ENCODE results near the gene GRID1.

The GRID1 gene

GRCh38 chr10:85995791-85996190, 370.8 kb downstream of the GRID1 start:
- peaks cover 4% of the 10 kb centered on the region for H3K9me3 Mint-ChIP-seq
- no peaks in the 10 kb centered on the region for H3K36me3 Mint-ChIP-seq
- ATAC-seq (ENCODE audit: low read depth), result no peak
- peaks cover 4% of the 10 kb centered on the region for H3K27me3 Mint-ChIP-seq
- no peaks in the 10 kb centered on the region for H3K4me1 Mint-ChIP-seq
- no peak overlapping the region for H3K27ac Mint-ChIP-seq
- no peak overlapping the region for H3K4me3 Mint-ChIP-seq
- DNase-seq (ENCODE audit: low spot score in 2 of 2), result no peak

- Mint-ChIP-seq H3K9me3 (peaks cover 4% of the 10 kb centered on the region), H3K27me3 (peaks cover 4% of the 10 kb centered on the region), H3K36me3 (no peaks in the 10 kb centered on the region), H3K27ac (no peak overlapping the region), H3K4me1 (no peaks in the 10 kb centered on the region), H3K4me3 (no peak overlapping the region)
- no peak for DNase-seq (ENCODE audit: low spot score in 2 of 2)
- no peak for ATAC-seq (ENCODE audit: low read depth)
Observed at GRCh38 chr10:85993840-85994507, 372.6 kb downstream of the GRID1 start.

GRCh38 chr10:85993140-85993539, 373.5 kb downstream of the GRID1 start:
- Mint-ChIP-seq H3K27ac (no peak overlapping the region), H3K9me3 (peaks cover 4% of the 10 kb centered on the region)
- ATAC-seq (ENCODE audit: low read depth), result no peak

GRCh38 chr10:85992324-85992723, 374.3 kb downstream of the GRID1 start:
- Mint-ChIP-seq H3K27me3 (peaks cover 12% of the 10 kb centered on the region), H3K4me1 (no peaks in the 10 kb centered on the region), H3K4me3 (no peak overlapping the region), H3K9me3 (no peaks in the 10 kb centered on the region), H3K36me3 (no peaks in the 10 kb centered on the region), H3K27ac (no peak overlapping the region)
- no peak for DNase-seq (ENCODE audit: low spot score in 2 of 2)
- ATAC-seq (ENCODE audit: low read depth), result no peak

More at GRCh38 chr10:85993140-85993539, 373.5 kb downstream of the GRID1 start:
- DNase-seq (ENCODE audit: low spot score in 2 of 2), result no peak
- H3K4me1 Mint-ChIP-seq, result no peaks in the 10 kb centered on the region
- H3K4me3 Mint-ChIP-seq, result no peak overlapping the region
- peaks cover 5% of the 10 kb centered on the region for H3K27me3 Mint-ChIP-seq
- no peaks in the 10 kb centered on the region for H3K36me3 Mint-ChIP-seq

GRCh38 chr10:85986777-85987176, 379.8 kb downstream of the GRID1 start:
- H3K27me3 Mint-ChIP-seq, result peaks cover 14% of the 10 kb centered on the region
- H3K9me3 Mint-ChIP-seq, result no peaks in the 10 kb centered on the region
- no peak for DNase-seq (ENCODE audit: low spot score in 2 of 2)
- H3K27ac Mint-ChIP-seq, result no peak overlapping the region
- no peak for ATAC-seq (ENCODE audit: low read depth)
- no peaks in the 10 kb centered on the region for H3K4me1 Mint-ChIP-seq
- H3K4me3 Mint-ChIP-seq, result no peak overlapping the region
- H3K36me3 Mint-ChIP-seq, result no peaks in the 10 kb centered on the region

- Mint-ChIP-seq H3K27ac (no peak overlapping the region), H3K4me1 (no peaks in the 10 kb centered on the region), H3K4me3 (no peak overlapping the region), H3K27me3 (peaks cover 9% of the 10 kb centered on the region), H3K36me3 (no peaks in the 10 kb centered on the region), H3K9me3 (no peaks in the 10 kb centered on the region)
- DNase-seq (ENCODE audit: low spot score in 2 of 2), result no peak
- no peak for ATAC-seq (ENCODE audit: low read depth)
Observed at GRCh38 chr10:85983051-85983450, 383.5 kb downstream of the GRID1 start.

- Mint-ChIP-seq H3K9me3 (no peaks in the 10 kb centered on the region), H3K27me3 (peaks cover 3% of the 10 kb centered on the region), H3K27ac (no peak overlapping the region), H3K4me3 (no peak overlapping the region), H3K4me1 (no peaks in the 10 kb centered on the region), H3K36me3 (no peaks in the 10 kb centered on the region)
- ATAC-seq (ENCODE audit: low read depth), result no peak
- DNase-seq (ENCODE audit: low spot score in 2 of 2), result no peak
Observed at GRCh38 chr10:85979598-85979997, 387.0 kb downstream of the GRID1 start.

GRCh38 chr10:85978566-85979358, 387.8 kb downstream of the GRID1 start:
- Mint-ChIP-seq H3K27me3 (no peaks in the 10 kb centered on the region), H3K36me3 (no peaks in the 10 kb centered on the region), H3K9me3 (no peaks in the 10 kb centered on the region), H3K4me1 (no peaks in the 10 kb centered on the region), H3K27ac (no peak overlapping the region), H3K4me3 (no peak overlapping the region)
- DNase-seq (ENCODE audit: low spot score in 2 of 2) (no peak), ATAC-seq (ENCODE audit: low read depth) (no peak)

GRCh38 chr10:85977642-85978041, 389.0 kb downstream of the GRID1 start:
- DNase-seq (ENCODE audit: low spot score in 2 of 2) (no peak), ATAC-seq (ENCODE audit: low read depth) (no peak)
- H3K27ac Mint-ChIP-seq, result no peak overlapping the region
- H3K4me1 Mint-ChIP-seq, result no peaks in the 10 kb centered on the region
- H3K4me3 Mint-ChIP-seq, result no peak overlapping the region
- H3K27me3 Mint-ChIP-seq, result no peaks in the 10 kb centered on the region
- no peaks in the 10 kb centered on the region for H3K36me3 Mint-ChIP-seq
- H3K9me3 Mint-ChIP-seq, result no peaks in the 10 kb centered on the region

GRCh38 chr10:85976267-85976793, 390.3 kb downstream of the GRID1 start:
- no peak overlapping the region for H3K4me3 Mint-ChIP-seq
- no peak for ATAC-seq (ENCODE audit: low read depth)
- H3K27me3 Mint-ChIP-seq, result no peaks in the 10 kb centered on the region
- no peak for DNase-seq (ENCODE audit: low spot score in 2 of 2)
- H3K27ac Mint-ChIP-seq, result no peak overlapping the region
- H3K4me1 Mint-ChIP-seq, result no peaks in the 10 kb centered on the region
- no peaks in the 10 kb centered on the region for H3K36me3 Mint-ChIP-seq
- peaks cover 3% of the 10 kb centered on the region for H3K9me3 Mint-ChIP-seq

- ATAC-seq (ENCODE audit: low read depth) (no peak), DNase-seq (ENCODE audit: low spot score in 2 of 2) (no peak)
- H3K4me1 Mint-ChIP-seq, result peaks cover 2% of the 10 kb centered on the region
- H3K9me3 Mint-ChIP-seq, result peaks cover 5% of the 10 kb centered on the region
- no peak overlapping the region for H3K4me3 Mint-ChIP-seq
- H3K36me3 Mint-ChIP-seq, result no peaks in the 10 kb centered on the region
- H3K27me3 Mint-ChIP-seq, result no peaks in the 10 kb centered on the region
- no peak overlapping the region for H3K27ac Mint-ChIP-seq
Observed at GRCh38 chr10:85971494-85971893, 395.1 kb downstream of the GRID1 start.

- peaks cover 2% of the 10 kb centered on the region for H3K4me1 Mint-ChIP-seq
- H3K36me3 Mint-ChIP-seq, result no peaks in the 10 kb centered on the region
- ATAC-seq (ENCODE audit: low read depth), result no peak
- H3K27me3 Mint-ChIP-seq, result peaks cover 13% of the 10 kb centered on the region
- DNase-seq (ENCODE audit: low spot score in 2 of 2), result no peak
- H3K27ac Mint-ChIP-seq, result no peak overlapping the region
- peaks cover 5% of the 10 kb centered on the region for H3K9me3 Mint-ChIP-seq
- no peak overlapping the region for H3K4me3 Mint-ChIP-seq
Observed at GRCh38 chr10:85967594-85967993, 399.0 kb downstream of the GRID1 start.

- Mint-ChIP-seq H3K4me3 (no peak overlapping the region), H3K9me3 (peaks cover 4% of the 10 kb centered on the region), H3K4me1 (no peaks in the 10 kb centered on the region), H3K27me3 (peaks cover 26% of the 10 kb centered on the region), H3K36me3 (peaks cover 4% of the 10 kb centered on the region), H3K27ac (no peak overlapping the region)
- no peak for ATAC-seq (ENCODE audit: low read depth)
- no peak for DNase-seq (ENCODE audit: low spot score in 2 of 2)
Observed at GRCh38 chr10:85961479-85962067, 405.0 kb downstream of the GRID1 start.

GRCh38 chr10:85961073-85961472, 405.5 kb downstream of the GRID1 start:
- ATAC-seq (ENCODE audit: low read depth) (no peak), DNase-seq (ENCODE audit: low spot score in 2 of 2) (no peak)
- H3K27me3 Mint-ChIP-seq, result peaks cover 26% of the 10 kb centered on the region
- H3K27ac Mint-ChIP-seq, result no peak overlapping the region
- peaks cover 4% of the 10 kb centered on the region for H3K9me3 Mint-ChIP-seq
- no peak overlapping the region for H3K4me3 Mint-ChIP-seq
- H3K36me3 Mint-ChIP-seq, result peaks cover 4% of the 10 kb centered on the region
- no peaks in the 10 kb centered on the region for H3K4me1 Mint-ChIP-seq
